CD4-positive, alpha-beta T cell (primary cell): ENCODE measurements around the gene HLA-DRA. TPM values are rescaled to one million over a fixed set of nuclear protein-coding genes. Genes with fewer than 3 reads are reported as not detected.
A peak's percentile ranks its signal among the peaks of the same experiment; 100 is the strongest.

ENCODE experiments used
- ATAC-seq: fragments of 200-7000 bp; cut with Tn5 transposase; one replicate; pipeline ENCODE4 v1.10.0; 2022; ENCODE audit warnings: mild to moderate bottlenecking; ENCODE audit not compliant: poor library complexity
- CTCF ChIA-PET: fragments of 350-600 bp; sonication (Branson Sonifier 250); formaldehyde crosslinking; loops from one replicate; lab custom pipeline; 2021; ENCODE audit warnings: antibody characterized with exemption, inconsistent platforms; lab: Charles Lee
- POLR2A ChIA-PET: fragments of 350-600 bp; sonication (Branson Sonifier 250); formaldehyde crosslinking; loops from one replicate; lab custom pipeline; 2021; ENCODE audit warnings: antibody characterized with exemption, inconsistent platforms; lab: Charles Lee
- DNase-seq, 14 experiments: peaks; one replicate each; pipeline ENCODE4 v3.0.0-alpha.2; 2013 to 2020; ENCODE audit warnings: mixed read lengths in 2 of 14
- H3K27ac ChIP-seq, 2 donors: one replicate each; pipeline versions ENCODE4 v1.5.1 to v1.7.0; 2013; ENCODE audit warnings: low read length in 2 of 2, low read depth in 1 of 2, mild to moderate bottlenecking in 1 of 2
- H3K27me3 ChIP-seq, 2 experiments: 1 replicate in 1 of 2; 2 replicates in 1 of 2; pipeline versions ENCODE4 v1.6.1 to v1.7.0; 2013; ENCODE audit warnings: low read length in 2 of 2, control low read depth in 1 of 2, mild to moderate bottlenecking in 1 of 2, moderate library complexity in 1 of 2; ENCODE audit not compliant: insufficient read depth in 2 of 2, control insufficient read depth in 1 of 2
- H3K36me3 ChIP-seq: one replicate; pipeline ENCODE4 v1.6.1; 2013; ENCODE audit warnings: low read length, control low read depth; ENCODE audit not compliant: insufficient read depth
- H3K4me1 ChIP-seq: one replicate; pipeline ENCODE4 v1.6.1; 2013; ENCODE audit warnings: low read length, control low read depth; ENCODE audit not compliant: insufficient read depth
- H3K4me3 ChIP-seq: one replicate; pipeline ENCODE4 v1.5.1; 2013; ENCODE audit warnings: mild to moderate bottlenecking, low read length, moderate library complexity
- H3K9me3 ChIP-seq, 2 experiments: 1 replicate in 1 of 2; 2 replicates in 1 of 2; pipeline versions ENCODE4 v1.6.1 to v1.7.0; 2013; ENCODE audit warnings: low read length in 2 of 2, mild to moderate bottlenecking in 2 of 2, control low read depth in 1 of 2, moderate library complexity in 1 of 2; ENCODE audit not compliant: control insufficient read depth in 1 of 2, insufficient read depth in 1 of 2
- H3K27ac Mint-ChIP-seq: one replicate; pipeline ENCODE4 v1.8.0; 2020; ENCODE audit warnings: mixed read lengths
- H3K27me3 Mint-ChIP-seq: one replicate; pipeline ENCODE4 v1.8.0; 2021; ENCODE audit warnings: mixed read lengths
- H3K36me3 Mint-ChIP-seq: one replicate; pipeline ENCODE4 v1.8.0; 2021; ENCODE audit warnings: low read depth, mixed read lengths
- H3K4me1 Mint-ChIP-seq: one replicate; pipeline ENCODE4 v1.8.0; 2021; ENCODE audit warnings: low read depth, mixed read lengths
- H3K4me3 Mint-ChIP-seq: one replicate; pipeline ENCODE4 v1.8.0; 2020; ENCODE audit warnings: mild to moderate bottlenecking, mixed read lengths
- H3K9me3 Mint-ChIP-seq: one replicate; pipeline ENCODE4 v1.8.0; 2020; ENCODE audit warnings: mixed read lengths
- intact Hi-C, 2 experiments: fragments of 100-400 bp; cut with DNase I in 1 of 2; cut with micrococcal nuclease in 1 of 2; formaldehyde crosslinking; loops; one replicate each; pipeline versions ENCODE4 v1.15.1 to v1.9.0; 2023 to 2025; cut with DNase I, micrococcal nuclease
- total RNA-seq, 174 experiments: library from RNA in 2 of 174; stranded (reverse) in 2 of 174; gene quantifications; one replicate each; pipeline ENCODE4 v1.2.3 and lab custom pipeline; 2021 to 2026
- TF ChIP-seq, protein P1 (sequence below): fragments of 200-600 bp; IDR thresholded peaks from one replicate; pipeline ENCODE4 v1.8.0; 2022; ENCODE audit warnings: antibody characterized with exemption, mild to moderate bottlenecking

Gene HLA-DRA
- total RNA-seq, 2 experiments from 2014 or later = 50.3 to 51.0 TPM

DNA sequence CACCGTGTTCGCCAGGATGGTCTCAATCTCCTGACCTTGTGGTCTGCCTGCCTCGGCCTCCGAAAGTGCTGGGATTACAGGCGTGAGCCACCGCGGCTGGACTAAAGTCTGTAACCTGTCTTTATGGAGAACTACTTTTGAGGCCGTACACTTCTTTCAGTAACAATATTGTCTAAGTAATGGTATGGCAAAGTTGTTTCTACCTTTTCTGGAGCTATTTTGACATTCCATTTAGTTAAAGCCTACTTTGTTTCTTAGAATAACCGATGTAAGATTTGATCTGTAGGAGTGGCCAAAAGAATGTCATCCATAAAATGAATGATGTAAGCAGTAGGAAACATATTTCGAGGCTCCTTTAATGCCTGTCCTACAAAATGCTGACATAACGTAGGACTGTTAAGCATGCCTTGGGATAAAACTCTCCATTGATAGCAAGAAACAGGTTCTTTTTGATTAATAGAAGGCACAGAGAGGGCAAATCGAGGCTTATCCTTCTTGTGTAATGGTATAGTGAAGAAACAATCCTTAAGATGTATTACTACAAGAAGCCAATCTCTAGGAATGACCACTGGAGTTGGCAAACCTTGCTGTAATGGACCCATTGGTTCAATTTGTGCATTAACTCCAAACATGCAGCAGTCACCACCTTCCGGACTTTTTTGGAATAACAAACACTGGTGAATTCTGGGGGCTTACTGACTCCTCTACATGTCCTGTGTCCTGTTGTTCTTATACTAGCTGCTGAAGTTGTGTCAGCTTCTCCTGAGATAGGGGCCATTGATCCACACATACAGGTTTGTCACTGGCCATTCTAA, 35.9 kb downstream of the HLA-DRA start:
- TF ChIP-seq, protein P1, sequence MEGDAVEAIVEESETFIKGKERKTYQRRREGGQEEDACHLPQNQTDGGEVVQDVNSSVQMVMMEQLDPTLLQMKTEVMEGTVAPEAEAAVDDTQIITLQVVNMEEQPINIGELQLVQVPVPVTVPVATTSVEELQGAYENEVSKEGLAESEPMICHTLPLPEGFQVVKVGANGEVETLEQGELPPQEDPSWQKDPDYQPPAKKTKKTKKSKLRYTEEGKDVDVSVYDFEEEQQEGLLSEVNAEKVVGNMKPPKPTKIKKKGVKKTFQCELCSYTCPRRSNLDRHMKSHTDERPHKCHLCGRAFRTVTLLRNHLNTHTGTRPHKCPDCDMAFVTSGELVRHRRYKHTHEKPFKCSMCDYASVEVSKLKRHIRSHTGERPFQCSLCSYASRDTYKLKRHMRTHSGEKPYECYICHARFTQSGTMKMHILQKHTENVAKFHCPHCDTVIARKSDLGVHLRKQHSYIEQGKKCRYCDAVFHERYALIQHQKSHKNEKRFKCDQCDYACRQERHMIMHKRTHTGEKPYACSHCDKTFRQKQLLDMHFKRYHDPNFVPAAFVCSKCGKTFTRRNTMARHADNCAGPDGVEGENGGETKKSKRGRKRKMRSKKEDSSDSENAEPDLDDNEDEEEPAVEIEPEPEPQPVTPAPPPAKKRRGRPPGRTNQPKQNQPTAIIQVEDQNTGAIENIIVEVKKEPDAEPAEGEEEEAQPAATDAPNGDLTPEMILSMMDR = no peak
- peaks cover 0 to 11% of the 10 kb centered on the region in 2 experiments for H3K27me3 ChIP-seq
- Mint-ChIP-seq H3K4me3 (no peak overlapping the region), H3K9me3 (peaks cover under 1% of the 10 kb centered on the region), H3K27me3 (peaks cover 63% of the 10 kb centered on the region), H3K4me1 (no peaks in the 10 kb centered on the region), H3K36me3 (no peaks in the 10 kb centered on the region), H3K27ac (no peak overlapping the region)
- CTCF ChIA-PET = no interaction called here
- peaks cover 0 to 5% of the 10 kb centered on the region in 2 experiments for H3K9me3 ChIP-seq
- H3K4me1 ChIP-seq = peaks cover 2% of the 10 kb centered on the region
- POLR2A ChIA-PET = no interaction called here
- H3K27ac ChIP-seq = no peak overlapping the region
- ATAC-seq = no peak
- DNase-seq = peak in 1 of 14 experiments; percentile 0
- intact Hi-C loops = no loop called here
- no peak overlapping the region for H3K4me3 ChIP-seq
- no peaks in the 10 kb centered on the region for H3K36me3 ChIP-seq

DNA sequence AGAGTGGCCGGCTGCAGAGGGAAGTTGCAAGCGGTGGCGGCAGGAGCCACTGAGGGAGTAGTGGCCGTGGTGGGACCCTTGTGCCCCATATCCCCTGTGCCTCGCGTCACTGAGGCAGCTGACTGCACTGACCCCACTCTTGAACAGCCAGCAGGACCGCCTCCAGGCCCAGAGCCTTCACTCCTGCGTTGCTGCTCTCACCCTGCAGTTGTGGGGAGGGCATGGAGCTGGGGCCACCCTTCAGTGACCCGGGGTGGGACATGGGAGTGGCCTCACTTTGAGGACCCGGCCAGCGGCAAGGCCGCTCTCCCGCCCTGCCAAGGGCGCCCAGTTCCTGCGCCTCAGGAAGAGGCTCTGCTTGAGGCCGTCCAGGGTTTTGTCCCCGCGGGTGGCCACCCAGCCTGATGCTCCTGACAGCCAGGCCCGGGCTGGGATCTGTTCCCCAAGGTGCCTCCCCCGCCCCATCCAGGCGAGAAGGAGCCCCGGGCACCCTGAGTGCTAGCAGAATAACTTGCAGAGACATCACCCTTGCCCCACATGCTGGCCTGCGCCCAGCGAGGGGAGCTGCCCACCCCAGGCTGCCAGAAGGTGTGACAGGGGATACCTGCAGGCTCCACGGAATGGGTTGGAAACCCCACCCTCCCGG, 44.4 kb downstream of the HLA-DRA start:
- Mint-ChIP-seq H3K4me1 (no peaks in the 10 kb centered on the region), H3K9me3 (no peaks in the 10 kb centered on the region), H3K4me3 (no peak overlapping the region), H3K27ac (no peak overlapping the region), H3K36me3 (no peaks in the 10 kb centered on the region), H3K27me3 (peaks cover 24% of the 10 kb centered on the region)
- Histone ChIP-seq H3K4me3 (no peak overlapping the region), H3K9me3 (no peaks in the 10 kb centered on the region), H3K4me1 (no peaks in the 10 kb centered on the region), H3K27me3 (no peaks in the 10 kb centered on the region), H3K27ac (no peak overlapping the region), H3K36me3 (no peaks in the 10 kb centered on the region)
- POLR2A ChIA-PET = no interaction called here
- TF ChIP-seq, protein P1 = no peak
- DNase-seq (no peak), ATAC-seq (no peak)
- intact Hi-C loops = loop anchor here (1.0 to 2.0 kb wide), 2 partner anchors 45 to 49 kb away; no protein-coding TSS in a partner anchor
- CTCF ChIA-PET = interaction anchor here (1.6 kb wide), 1 partner anchor 66 kb away, joined by 3 read pairs; no protein-coding TSS in a partner anchor

DNA sequence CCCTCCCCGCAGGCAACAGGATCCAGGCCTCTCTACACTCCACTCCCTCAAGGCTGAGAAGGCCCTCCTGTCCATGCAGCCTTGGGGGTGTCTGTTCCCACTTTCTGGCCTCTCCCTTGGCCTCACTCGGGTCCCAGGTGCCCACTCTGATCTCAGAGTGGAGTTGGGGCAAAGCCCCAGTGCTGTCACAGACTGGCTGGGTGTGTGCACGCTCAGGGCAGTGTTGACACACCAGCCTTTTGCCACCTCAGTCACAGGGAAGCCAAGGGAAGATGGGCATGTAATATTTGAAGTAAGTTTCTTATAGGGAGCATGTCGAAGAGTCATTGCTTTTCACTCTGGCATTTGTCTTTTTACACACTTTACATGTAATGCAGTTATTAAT, 44.9 kb downstream of the HLA-DRA start:
- Mint-ChIP-seq H3K27me3 (peaks cover 24% of the 10 kb centered on the region), H3K4me1 (no peaks in the 10 kb centered on the region), H3K27ac (no peak overlapping the region), H3K9me3 (no peaks in the 10 kb centered on the region), H3K4me3 (no peak overlapping the region), H3K36me3 (no peaks in the 10 kb centered on the region)
- no peaks in the 10 kb centered on the region for H3K36me3 ChIP-seq
- H3K27me3 ChIP-seq = no peaks in the 10 kb centered on the region
- no peak overlapping the region for H3K27ac ChIP-seq
- H3K4me3 ChIP-seq = no peak overlapping the region
- POLR2A ChIA-PET = no interaction called here
- H3K4me1 ChIP-seq = no peaks in the 10 kb centered on the region
- TF ChIP-seq, protein P1 = no peak
- CTCF ChIA-PET = no interaction called here
- intact Hi-C loops = no loop called here
- no peaks in the 10 kb centered on the region for H3K9me3 ChIP-seq
- DNase-seq = no peak
- ATAC-seq = no peak
